Right renal cortex interstitium (tissue), 3 donors: ENCODE results near the gene NARS2. TPM values are rescaled to one million over a fixed set of nuclear protein-coding genes. Genes with fewer than 3 reads are reported as not detected.
A peak's percentile ranks its signal among the peaks of the same experiment; 100 is the strongest.
"Not testable (repeated sequence)": the region's sequence is repeated elsewhere in the genome, so short reads cannot be mapped to it uniquely, and the experiment has no call there.

Experiments used
- DNase-seq, 3 donors: peaks; one replicate each; pipeline ENCODE4 v3.0.0-alpha.2; 2013; ENCODE audit warnings: low read depth in 3 of 3, low spot score in 2 of 3
- polyA plus RNA-seq, 3 donors: library from polyadenylated mRNA; unstranded; fragments of 120-200 nt; gene quantifications; one replicate each; pipeline ENCODE4 v1.2.1, GENCODE V29; 2013; ENCODE audit not compliant: insufficient read length in 3 of 3

Gene NARS2
- polyA plus RNA-seq, 3 donors = 50.3 to 57.4 (median 56.7) TPM

DNA sequence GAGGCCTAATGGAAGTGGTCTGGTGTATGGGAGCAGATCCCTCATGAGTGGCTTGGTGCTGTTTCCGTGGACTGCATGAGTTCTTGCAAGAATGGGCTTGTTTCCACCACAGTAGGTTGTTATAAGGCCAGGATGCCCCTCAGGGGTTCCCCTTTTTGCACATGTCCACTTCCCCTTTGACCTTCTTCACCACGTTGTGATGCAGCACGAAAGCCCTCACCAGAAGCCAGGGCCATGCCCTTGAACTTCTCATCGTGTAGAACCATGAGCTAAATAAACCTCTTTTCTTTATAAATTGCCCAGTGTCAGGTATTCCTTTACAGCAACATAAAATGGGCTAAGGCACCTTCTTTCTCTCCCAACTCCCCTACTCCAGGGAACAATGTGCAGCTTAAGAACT, 2.8 kb upstream of the NARS2 start:
- DNase-seq = no peak

DNA sequence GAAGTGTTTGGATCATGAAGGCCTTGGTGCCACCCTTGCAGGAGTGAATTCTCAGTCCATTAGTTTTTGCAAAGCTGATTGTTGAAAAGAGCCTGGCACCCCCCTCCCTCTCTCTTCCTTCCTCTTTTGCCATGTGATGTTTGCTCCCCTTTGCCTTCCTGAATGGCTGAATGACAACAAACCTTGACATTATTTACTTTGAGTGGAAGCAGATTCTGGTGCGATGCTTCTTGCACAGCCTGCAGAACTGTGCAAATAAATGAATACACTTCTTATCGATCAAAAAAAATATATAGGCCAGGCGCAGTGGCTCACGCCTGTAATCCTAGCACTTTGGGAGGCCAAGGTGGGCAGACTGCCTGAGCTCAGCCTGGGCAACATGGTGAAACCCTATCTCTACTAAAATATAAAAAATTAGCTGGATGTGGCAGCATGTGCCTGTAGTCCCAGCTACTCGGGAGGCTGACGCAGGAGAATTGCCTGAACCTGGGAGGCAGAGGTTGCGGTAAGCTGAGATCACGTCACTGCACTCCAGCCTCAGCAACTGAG, 2.0 kb upstream of the NARS2 start:
- DNase-seq = no peak

DNA sequence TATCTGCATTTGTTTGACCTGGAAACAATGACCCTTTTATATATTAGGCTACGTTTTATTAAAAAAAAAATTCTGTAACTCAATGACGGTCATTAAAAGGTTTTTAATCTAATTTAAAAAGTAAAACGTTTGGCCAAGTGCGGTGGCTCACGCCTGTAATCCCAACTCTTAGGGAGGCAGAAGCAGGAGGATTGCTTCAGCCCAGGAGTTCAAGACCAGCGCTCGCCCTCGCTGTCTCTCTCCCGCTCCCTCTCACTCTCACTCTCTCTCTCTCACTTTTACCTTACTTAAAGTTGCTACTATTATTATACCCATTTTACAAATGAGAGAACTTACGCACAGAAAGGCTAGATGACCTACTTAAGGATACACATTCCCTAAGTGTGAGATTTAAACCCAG, 814 bp upstream of the NARS2 start:
- DNase-seq = no peak

DNA sequence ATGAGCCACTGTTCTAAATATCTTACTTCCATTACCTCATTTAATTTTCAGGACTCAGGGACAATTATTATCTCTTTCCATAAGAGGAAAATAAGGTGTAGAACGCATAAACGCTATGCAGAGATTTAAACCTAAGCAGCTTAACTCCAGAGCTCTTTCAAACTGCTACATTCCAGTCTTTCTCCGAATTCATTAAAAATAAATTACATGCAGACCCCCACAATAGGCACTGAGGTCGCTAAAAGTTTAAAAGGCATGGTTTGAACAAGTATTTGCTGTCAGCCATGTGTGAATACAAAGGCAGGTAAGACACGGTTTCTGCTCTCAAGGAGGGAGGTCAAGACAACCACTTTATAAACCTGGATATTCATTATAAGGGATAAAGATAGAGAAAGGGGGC, 983 bp downstream of the NARS2 start:
- DNase-seq = no peak

DNA sequence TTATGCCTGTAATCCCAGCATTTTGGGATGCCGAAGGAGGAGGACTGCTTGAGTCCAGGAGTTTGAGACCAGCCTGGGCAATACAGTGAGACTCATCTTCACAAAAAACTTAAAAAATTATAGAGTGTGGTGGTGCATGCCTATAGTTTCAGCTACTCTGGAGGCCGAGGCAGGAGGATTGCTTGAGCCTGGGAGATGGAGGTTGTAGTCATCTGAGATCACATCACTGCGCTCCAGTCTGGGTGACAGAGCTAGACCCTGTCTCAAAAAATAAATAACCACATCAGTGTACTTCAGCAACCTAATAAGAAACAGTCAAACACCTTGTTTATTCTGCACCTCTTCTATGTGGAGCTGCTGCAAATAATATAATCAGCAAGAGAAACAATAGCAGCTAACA, 1.4 kb downstream of the NARS2 start:
- no peak for DNase-seq

DNA sequence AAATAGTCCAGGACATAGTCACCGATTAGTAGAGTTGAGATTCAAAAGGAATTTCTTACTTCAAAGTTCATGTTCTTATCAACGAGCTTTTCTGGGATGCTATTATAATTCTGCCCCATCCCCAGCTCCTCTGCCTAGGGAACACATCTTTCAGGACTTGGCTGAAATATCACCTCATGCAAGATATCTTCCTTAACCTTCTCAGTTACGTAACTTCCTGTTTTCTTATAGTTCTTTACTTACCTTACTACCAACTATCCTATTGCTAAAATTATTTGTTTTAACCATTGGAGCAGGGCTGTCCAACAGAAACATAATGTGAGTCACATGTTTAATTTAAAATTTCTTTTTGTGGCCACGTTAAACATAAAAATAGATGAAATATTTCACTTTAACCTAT, 2.3 kb downstream of the NARS2 start:
- DNase-seq = no peak

DNA sequence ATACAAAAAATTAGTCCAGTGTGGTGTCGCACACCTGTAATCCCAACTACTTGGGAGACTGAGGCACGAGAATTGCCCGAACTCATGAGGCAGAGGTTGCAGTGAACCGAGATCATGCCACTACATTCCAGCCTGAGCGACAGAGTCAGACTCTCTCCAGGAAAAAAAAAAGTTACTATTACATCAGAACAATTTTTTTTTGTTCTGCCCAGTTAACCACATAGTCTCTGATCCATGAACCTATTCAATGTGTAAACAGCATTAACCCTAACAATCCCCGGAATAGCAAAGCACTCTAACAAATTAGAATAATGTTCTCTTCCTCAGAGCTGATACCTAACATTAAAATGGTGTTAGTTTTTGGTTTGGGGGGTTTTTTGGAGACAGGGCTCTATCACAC, 4.6 kb downstream of the NARS2 start:
- no peak for DNase-seq

DNA sequence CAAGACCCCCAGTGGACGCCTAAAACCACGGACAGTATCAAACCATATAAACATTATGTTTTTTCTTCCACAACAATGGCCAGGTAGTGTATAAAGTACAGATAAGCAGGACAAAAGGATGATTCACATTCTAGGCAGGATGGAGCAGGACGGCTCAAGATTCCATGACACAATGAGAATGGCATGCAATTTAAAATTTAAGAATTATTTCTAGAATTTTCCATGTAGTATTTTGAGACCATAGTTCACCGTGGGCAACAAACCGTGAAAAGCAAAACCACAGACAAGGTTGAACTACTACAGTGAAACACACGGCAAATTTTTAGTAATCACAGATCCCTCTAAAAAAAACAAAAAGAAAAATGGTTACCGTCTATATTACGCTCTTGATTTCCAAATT, 7.5 kb downstream of the NARS2 start:
- DNase-seq = no peak

DNA sequence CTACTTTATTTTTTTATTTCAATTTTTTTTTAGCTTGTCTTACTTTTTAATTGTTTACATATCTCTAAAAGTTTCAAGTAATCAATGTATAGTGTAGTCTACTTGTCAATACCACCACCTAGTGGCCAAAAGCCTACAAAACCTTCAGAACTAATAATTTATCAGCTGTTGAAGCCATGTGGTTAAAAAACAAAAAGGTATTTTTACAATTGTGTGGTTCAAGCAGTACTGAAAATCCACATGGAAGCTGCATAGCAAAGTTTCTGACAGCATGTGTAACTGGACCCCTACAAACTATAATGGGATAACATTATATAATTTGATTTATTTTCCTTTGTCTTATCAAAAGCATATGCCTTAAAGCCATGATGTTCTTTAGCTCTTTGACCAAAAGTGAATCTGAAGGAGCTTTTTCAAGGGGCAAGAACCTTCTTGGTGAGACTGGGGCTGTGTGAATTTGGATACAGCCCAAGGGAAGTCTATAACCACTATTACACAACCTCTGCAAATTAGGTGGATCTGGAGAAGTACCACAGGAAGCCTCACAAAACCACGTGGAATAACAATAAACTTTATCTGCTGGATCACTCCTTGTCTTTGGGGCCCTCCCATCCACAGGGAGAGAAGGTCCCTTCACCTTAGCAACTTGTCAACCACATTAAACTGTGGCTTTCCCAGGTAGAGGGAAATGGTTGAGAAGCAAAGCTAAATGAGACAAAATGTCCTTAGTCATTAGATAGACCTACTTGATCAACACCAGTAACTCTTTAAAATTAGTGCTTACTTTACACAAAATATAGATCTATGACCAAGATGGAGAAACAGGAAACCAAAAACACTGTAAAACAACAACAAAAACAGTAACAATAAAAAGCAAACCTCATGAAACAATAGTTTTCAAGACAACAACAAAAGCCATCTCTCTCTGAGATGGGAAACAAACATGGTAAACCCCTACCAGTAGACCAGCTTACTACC, 9.9 kb downstream of the NARS2 start:
- peak; percentile 60 to 61 (median 61) for DNase-seq

DNA sequence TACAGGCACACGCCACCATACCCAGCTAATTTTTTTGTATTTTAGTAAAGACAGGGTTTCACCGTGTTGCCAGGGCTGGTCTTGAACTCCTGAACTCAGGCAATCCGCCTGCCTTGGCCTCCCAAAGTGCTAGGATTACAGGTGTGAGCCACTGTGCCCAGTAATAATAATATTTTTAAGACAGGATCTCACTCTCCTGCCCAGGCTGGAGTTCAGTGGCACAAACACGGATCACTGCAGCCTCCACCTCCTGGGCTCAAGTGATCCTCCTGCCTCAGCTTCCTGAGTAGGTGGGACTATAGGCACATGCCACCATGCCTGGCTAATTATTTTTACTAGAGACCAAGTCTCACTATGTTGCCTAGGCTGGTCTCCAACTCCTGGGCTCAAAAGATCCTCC, 10.6 kb downstream of the NARS2 start:
- not testable (repeated sequence) for DNase-seq

DNA sequence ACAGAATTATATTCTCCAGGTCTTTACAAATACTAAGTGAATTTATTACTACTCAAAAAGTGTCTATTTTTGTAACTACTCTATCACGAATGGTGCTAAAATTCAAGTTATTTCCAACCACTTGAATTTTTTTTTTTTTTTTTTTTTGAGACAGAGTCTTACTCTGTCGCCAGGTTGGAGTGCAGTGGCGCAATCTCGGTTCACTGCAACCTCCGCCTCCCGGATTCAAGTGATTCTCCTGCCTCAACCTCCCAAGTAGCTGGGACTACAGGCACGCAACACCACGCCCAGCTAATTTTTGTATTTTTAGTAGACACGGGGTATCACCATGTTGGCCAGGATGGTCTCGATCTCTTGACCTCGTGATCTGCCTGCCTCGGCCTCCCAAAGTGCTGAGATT, 11.6 kb downstream of the NARS2 start:
- not testable (repeated sequence) for DNase-seq

DNA sequence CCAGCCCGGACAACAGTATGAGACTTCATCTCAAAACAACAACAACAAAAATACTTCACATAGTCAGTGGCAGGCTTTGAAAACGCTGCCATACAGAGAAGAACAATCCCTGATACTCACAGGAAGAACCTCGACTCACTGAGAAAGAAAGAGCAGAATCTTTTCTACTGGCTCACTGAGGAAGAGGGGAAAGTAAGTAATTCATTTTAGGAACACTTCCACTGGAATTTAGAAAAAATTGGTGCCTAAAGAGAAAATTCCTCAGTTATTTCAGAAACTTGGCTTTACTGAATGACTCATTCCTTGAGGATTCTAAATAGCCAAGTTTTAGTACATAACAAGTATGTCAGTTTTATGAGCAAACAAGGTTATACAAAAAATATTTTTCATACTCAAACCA, 12.3 kb downstream of the NARS2 start:
- no peak for DNase-seq

DNA sequence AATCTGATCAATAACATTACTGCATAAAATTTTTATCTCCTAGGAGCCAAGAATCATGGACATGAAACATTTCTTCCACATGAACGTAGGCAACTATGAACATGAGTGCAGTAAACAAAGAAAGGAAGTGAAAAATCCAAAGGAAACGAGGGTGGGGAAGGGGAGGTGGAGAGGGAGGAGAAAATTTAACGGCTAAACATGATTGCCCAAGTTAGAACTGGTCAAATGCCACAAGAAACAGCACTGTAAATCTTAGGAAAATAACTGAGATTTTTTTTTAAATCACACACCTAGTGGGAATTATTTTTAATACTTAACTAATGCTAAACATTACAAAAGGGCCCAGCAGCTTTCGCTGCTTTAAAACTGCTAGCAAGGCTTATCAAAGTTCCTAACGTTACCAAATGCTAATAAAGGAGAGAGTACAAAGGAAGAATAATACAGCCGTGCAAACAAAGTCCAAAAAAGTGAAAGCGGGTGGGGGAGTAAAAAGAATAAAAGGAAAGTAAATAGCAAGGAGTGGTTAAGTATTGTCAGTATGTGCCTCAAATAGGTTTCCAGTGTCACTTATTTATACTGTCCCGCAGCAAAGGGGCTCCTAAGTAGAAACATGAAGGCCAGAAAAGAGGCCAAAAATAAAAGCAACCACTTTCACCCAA, 13.7 kb downstream of the NARS2 start:
- DNase-seq = no peak

DNA sequence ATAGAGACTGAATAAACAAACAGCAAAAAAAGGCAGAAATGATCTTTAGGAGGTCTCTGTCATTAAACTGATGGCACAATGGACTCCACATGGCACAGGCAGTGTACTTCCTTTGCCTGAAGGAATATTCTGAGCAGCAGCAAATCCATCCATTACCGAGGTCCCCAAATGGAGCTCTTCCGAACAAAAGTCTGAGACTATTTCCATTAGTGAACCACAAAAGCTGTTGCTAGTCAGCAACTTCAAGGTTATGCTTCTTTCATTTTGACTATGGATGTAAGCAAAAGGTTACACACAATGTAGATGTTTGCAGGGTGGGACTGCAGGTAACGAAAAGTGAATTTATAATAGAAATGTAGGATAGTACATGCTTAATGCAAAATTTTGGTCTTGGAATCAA, 14.5 kb downstream of the NARS2 start:
- DNase-seq = no peak

DNA sequence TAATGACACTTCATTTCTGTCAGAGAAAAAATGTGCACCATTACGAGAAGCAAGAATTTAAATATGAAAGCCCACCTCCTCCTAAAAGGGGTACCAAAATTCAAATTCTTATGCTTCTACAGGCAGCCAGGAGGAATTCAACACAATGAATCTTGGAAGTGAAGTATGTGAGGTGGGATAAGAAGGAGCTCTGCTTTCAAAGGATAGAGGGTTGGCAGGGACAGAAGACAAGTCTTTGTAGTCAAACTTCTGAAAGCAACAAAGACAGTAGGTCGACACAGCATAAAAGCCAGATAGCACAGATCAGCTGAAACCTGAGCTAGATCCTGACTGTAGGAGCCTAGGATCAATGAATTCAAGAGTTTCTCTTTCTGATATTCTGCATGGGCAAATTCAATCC, 17.4 kb downstream of the NARS2 start:
- DNase-seq = no peak

DNA sequence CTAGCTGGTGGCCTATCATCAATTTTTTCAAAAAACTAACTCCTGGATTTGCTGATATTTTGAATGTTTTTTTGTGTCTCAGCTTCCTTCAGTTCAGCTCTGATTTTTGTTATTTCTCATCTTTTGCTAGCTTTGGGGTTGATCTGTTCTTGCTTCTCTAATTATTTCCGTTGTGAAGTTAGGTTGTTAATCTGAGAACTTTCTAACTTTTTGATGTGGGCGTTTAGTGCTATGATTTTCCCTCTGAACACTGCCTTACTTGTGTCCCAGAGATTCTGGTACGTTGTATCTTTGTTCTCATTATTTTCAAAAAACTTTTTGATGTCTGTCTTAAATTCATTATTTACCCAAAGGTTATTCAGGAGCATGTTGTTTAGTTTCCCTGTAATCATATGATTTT, 19.1 kb downstream of the NARS2 start:
- no peak for DNase-seq

DNA sequence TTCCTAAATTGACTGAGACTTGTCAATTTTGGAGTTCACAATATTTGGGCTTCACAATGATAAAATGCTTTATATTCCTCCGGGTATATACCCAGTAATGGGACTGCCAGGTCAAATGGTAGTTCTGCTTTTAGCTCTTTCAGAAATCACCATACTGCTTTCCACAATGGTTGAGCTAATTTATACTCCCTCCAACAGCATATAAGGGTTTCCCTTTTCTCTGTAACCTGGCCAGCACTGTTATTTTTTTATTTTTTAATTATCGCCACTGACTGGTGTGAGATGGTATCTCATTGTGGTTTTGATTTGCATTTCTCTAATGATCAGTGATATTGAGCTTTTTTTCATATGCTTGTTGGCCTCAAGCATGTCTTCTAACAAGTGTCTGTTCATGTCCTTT, 21.8 kb downstream of the NARS2 start:
- no peak for DNase-seq

DNA sequence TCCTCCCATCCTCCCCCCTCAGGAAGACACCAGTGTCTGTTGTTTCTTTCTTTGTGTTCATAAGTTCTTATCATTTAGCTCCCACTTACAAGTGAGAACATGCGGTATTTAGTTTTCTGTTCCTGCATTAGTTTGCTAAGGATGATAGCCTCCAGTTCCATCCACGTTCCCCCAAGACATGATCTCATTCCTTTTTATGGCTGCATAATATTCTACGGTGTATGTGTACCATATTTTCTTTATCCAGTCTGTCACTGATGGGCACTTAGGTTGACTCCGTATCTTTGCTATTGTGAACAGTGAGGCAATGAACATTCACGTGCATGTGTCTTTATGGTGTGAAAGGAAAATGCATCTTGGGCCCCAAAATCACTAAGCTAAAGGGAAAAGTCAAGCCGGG, 22.5 kb downstream of the NARS2 start:
- not testable (repeated sequence) for DNase-seq

DNA sequence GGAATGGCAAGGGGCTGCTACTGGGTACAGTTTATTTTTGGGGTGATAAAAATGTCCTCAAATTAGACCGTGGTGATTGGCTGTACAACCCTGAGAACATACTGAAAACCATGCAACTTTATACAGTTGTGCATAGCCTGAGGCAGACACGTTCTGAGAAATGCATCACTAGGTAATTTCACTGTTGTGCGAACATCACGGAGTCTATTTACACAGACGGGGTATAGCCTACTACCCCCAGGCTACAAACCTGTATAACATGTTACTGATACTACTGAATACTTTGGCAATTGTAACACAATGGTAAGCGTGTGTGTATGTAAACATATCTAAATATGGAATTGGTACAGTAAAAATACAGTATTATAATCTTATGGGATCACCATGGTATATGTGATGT, 23.6 kb downstream of the NARS2 start:
- no peak for DNase-seq

DNA sequence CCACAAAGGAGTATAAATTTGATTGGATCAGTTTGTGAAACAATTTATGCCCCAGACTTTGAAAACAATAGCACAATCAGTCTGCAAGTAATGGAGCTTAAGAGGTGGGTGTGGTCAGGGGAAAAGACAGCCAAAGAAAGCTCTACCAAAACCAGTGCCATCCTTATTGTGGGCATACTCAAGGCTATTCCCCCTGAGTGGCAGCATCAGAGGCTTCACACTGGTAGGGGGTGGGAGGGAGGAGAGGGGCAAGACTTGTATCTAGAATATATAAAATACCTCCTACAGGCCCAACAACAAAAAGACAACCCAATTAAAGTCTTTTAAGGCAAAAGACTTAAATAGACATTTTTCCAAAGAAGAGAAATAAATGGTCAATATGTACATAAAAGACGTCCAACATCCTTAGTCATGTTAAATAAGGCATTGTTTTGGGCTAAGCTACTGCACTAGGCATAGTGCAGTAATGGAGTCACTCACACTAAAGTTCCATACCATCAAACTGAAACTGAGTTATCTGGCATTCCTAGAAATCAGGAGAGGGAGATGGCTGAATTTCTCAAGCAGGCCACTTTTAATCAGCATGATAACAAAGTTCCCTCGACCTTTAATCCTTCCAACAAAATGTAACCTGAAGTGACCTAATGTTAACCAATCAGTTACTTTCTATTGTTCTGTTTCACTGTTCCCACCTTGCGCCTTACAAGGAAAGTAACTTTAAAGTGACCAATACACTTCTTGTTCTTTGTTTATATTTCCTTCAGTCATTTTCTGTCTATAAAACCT, 24.8 kb downstream of the NARS2 start:
- no peak for DNase-seq
